WTC11 (cell line): ENCODE data around the gene TMEM204.

Source experiments
- CREB1 ChIP-seq: sonication (generic); formaldehyde crosslinking; IDR thresholded peaks from 2 replicates; pipeline ENCODE4 v1.8.0; 2023; ENCODE audit warnings: mild to moderate bottlenecking, missing genetic modification reagents
- FOXJ3 ChIP-seq: sonication (generic); formaldehyde crosslinking; IDR thresholded peaks from 2 replicates; pipeline ENCODE4 v1.9.0; 2021; ENCODE audit warnings: missing genetic modification reagents, mild to moderate bottlenecking, borderline replicate concordance
- NFATC4 ChIP-seq: fragments of 250-450 bp; sonication (Bioruptor Pico); IDR thresholded peaks from 2 replicates; pipeline ENCODE4 v1.9.0; 2021; ENCODE audit warnings: mild to moderate bottlenecking
- SP1 ChIP-seq: sonication (generic); formaldehyde crosslinking; conservative IDR thresholded peaks from 2 replicates; pipeline ENCODE4 v1.8.1; 2022; ENCODE audit warnings: missing genetic modification reagents
- TEAD1 ChIP-seq: sonication (generic); formaldehyde crosslinking; IDR thresholded peaks from 2 replicates; pipeline ENCODE4 v1.8.0; 2022; ENCODE audit warnings: mild to moderate bottlenecking, missing genetic modification reagents
- ZNF121 ChIP-seq: sonication (generic); formaldehyde crosslinking; IDR thresholded peaks from 2 replicates; pipeline ENCODE4 v1.8.0; 2023; ENCODE audit warnings: missing genetic modification reagents
- TF ChIP-seq, protein P1 (sequence below): sonication (generic); formaldehyde crosslinking; IDR thresholded peaks from 2 replicates; pipeline ENCODE4 v1.8.0; 2023; ENCODE audit warnings: missing genetic modification reagents
- TF ChIP-seq, protein P2 (sequence below): fragments of 200-600 bp; IDR thresholded peaks from 2 replicates; pipeline ENCODE4 v1.8.0; 2022; ENCODE audit warnings: antibody characterized with exemption
- TF ChIP-seq, protein P3 (sequence below): sonication (generic); formaldehyde crosslinking; IDR thresholded peaks from 2 replicates; pipeline ENCODE4 v1.8.0; 2022; ENCODE audit warnings: mild to moderate bottlenecking, missing genetic modification reagents
- TF ChIP-seq, protein P4 (sequence below): sonication (generic); formaldehyde crosslinking; IDR thresholded peaks from 2 replicates; pipeline ENCODE4 v1.8.1; 2022; ENCODE audit warnings: mild to moderate bottlenecking, moderate library complexity, missing genetic modification reagents

DNA sequence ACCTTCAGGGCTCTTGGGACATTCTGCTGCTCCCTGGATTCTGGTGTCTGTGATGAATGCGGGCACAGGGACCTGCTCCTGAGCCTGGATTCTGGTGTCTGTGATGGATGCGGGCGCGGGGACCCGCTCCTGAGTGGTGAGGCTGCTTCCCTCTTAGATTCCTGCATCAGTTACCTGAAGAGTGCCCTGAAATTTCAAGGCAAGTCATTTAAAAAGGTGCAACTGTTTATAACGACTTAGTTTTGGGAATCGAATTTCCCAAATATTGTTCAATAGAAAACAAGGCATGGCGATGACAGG is 7.0 kb downstream of the TMEM204 start:
- TF ChIP-seq, protein P1, sequence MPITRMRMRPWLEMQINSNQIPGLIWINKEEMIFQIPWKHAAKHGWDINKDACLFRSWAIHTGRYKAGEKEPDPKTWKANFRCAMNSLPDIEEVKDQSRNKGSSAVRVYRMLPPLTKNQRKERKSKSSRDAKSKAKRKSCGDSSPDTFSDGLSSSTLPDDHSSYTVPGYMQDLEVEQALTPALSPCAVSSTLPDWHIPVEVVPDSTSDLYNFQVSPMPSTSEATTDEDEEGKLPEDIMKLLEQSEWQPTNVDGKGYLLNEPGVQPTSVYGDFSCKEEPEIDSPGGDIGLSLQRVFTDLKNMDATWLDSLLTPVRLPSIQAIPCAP (CRISPR knock-in tag) = no peak
- TF ChIP-seq, protein P2, sequence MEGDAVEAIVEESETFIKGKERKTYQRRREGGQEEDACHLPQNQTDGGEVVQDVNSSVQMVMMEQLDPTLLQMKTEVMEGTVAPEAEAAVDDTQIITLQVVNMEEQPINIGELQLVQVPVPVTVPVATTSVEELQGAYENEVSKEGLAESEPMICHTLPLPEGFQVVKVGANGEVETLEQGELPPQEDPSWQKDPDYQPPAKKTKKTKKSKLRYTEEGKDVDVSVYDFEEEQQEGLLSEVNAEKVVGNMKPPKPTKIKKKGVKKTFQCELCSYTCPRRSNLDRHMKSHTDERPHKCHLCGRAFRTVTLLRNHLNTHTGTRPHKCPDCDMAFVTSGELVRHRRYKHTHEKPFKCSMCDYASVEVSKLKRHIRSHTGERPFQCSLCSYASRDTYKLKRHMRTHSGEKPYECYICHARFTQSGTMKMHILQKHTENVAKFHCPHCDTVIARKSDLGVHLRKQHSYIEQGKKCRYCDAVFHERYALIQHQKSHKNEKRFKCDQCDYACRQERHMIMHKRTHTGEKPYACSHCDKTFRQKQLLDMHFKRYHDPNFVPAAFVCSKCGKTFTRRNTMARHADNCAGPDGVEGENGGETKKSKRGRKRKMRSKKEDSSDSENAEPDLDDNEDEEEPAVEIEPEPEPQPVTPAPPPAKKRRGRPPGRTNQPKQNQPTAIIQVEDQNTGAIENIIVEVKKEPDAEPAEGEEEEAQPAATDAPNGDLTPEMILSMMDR = no peak
- TF ChIP-seq TEAD1 (no peak), FOXJ3 (no peak), SP1 (no peak), CREB1 (CRISPR knock-in tag) (no peak), NFATC4 (CRISPR knock-in tag) (no peak), ZNF121 (CRISPR knock-in tag) (no peak)
- TF ChIP-seq, protein P3, sequence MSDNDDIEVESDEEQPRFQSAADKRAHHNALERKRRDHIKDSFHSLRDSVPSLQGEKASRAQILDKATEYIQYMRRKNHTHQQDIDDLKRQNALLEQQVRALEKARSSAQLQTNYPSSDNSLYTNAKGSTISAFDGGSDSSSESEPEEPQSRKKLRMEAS = no peak
- TF ChIP-seq, protein P4, sequence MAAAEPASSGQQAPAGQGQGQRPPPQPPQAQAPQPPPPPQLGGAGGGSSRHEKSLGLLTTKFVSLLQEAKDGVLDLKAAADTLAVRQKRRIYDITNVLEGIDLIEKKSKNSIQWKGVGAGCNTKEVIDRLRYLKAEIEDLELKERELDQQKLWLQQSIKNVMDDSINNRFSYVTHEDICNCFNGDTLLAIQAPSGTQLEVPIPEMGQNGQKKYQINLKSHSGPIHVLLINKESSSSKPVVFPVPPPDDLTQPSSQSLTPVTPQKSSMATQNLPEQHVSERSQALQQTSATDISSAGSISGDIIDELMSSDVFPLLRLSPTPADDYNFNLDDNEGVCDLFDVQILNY = no peak
